ENCODE measurements around the gene BCL6.

GRCh38 chr3:187720337-187720670 is 25.0 kb downstream of the BCL6 start:
- TF ChIP-seq CTCF (IDR thresholded peaks at IDR 0.05) (no peak), OVOL2 (CRISPR knock-in tag; IDR thresholded peaks at IDR 0.05; ENCODE audit: borderline replicate concordance) (no peak), ATF2 (CRISPR knock-in tag; IDR thresholded peaks at IDR 0.05; ENCODE audit: borderline replicate concordance, low read depth) (no peak)

All from WTC11 (cell line).